HG03025 (cell line): Measurements from ENCODE around the gene PDIA5.
A peak's percentile ranks its signal among the peaks of the same experiment; 100 is the strongest.

Experiments used
- ATAC-seq: cut with Tn5 transposase; IDR thresholded peaks from one replicate; pipeline ENCODE4 v1.9.1; 2021; ENCODE audit warnings: mild to moderate bottlenecking, moderate library complexity; ENCODE audit not compliant: unreplicated experiment, low FRiP score

The PDIA5 gene

GRCh38 chr3:123039178-123039577, 27.6 kb upstream of the PDIA5 start:
- ATAC-seq = no peak

GRCh38 chr3:123042413-123042812, 24.4 kb upstream of the PDIA5 start:
- no peak for ATAC-seq

- no peak for ATAC-seq
Measured at GRCh38 chr3:123044981-123045763, 21.7 kb upstream of the PDIA5 start.

- no peak for ATAC-seq
Measured at GRCh38 chr3:123046262-123047061, 20.4 kb upstream of the PDIA5 start.

GRCh38 chr3:123047062-123047319, 19.8 kb upstream of the PDIA5 start:
- ATAC-seq = no peak

- ATAC-seq = no peak
Measured at GRCh38 chr3:123048480-123049237, 18.2 kb upstream of the PDIA5 start.

- no peak for ATAC-seq
Measured at GRCh38 chr3:123050666-123051065, 16.2 kb upstream of the PDIA5 start.

GRCh38 chr3:123053107-123053506, 13.7 kb upstream of the PDIA5 start:
- no peak for ATAC-seq

- no peak for ATAC-seq
Measured at GRCh38 chr3:123054109-123054778, 12.6 kb upstream of the PDIA5 start.

- ATAC-seq = no peak
Measured at GRCh38 chr3:123054931-123055330, 11.9 kb upstream of the PDIA5 start.

GRCh38 chr3:123055352-123055751, 11.5 kb upstream of the PDIA5 start:
- no peak for ATAC-seq

GRCh38 chr3:123058505-123058904, 8.3 kb upstream of the PDIA5 start:
- ATAC-seq = no peak

GRCh38 chr3:123060054-123060453, 6.8 kb upstream of the PDIA5 start:
- ATAC-seq = no peak

- ATAC-seq = no peak
Measured at GRCh38 chr3:123061856-123062255, 5.0 kb upstream of the PDIA5 start.

GRCh38 chr3:123063034-123063433, 3.8 kb upstream of the PDIA5 start:
- no peak for ATAC-seq

GRCh38 chr3:123064506-123064905, 2.3 kb upstream of the PDIA5 start:
- no peak for ATAC-seq

GRCh38 chr3:123064914-123065313, 1.9 kb upstream of the PDIA5 start:
- ATAC-seq = no peak

- ATAC-seq = no peak
Measured at GRCh38 chr3:123066599-123066895, 278 bp upstream of the PDIA5 start.

GRCh38 chr3:123067689-123068600, 1.1 kb downstream of the PDIA5 start:
- peak; percentile 31 for ATAC-seq
